HG03280 (cell line): ENCODE results near the gene GMPR.

Experiments
- ATAC-seq: cut with Tn5 transposase; IDR thresholded peaks from one replicate; pipeline ENCODE4 v1.9.1; 2021; ENCODE audit warnings: mild to moderate bottlenecking, moderate library complexity; ENCODE audit not compliant: unreplicated experiment

GMPR gene

GRCh38 chr6:16270178-16270794 lies 31.9 kb downstream of the GMPR start:
- ATAC-seq, result no peak

GRCh38 chr6:16271428-16271827 lies 33.0 kb downstream of the GMPR start:
- ATAC-seq, result no peak

GRCh38 chr6:16272201-16272600 lies 33.8 kb downstream of the GMPR start:
- no peak for ATAC-seq

- ATAC-seq, result no peak
Measured at GRCh38 chr6:16273256-16273655, 34.9 kb downstream of the GMPR start.

- ATAC-seq, result no peak
Measured at GRCh38 chr6:16274483-16274882, 36.1 kb downstream of the GMPR start.

- ATAC-seq, result no peak
Measured at GRCh38 chr6:16274885-16275589, 36.6 kb downstream of the GMPR start.

- ATAC-seq, result no peak
Measured at GRCh38 chr6:16277101-16277981, 39.0 kb downstream of the GMPR start.

- ATAC-seq, result no peak
Measured at GRCh38 chr6:16278048-16278724, 39.8 kb downstream of the GMPR start.

- ATAC-seq, result no peak
Measured at GRCh38 chr6:16278750-16279149, 40.4 kb downstream of the GMPR start.

- no peak for ATAC-seq
Measured at GRCh38 chr6:16279243-16279642, 40.9 kb downstream of the GMPR start.

GRCh38 chr6:16282370-16282769 lies 44.0 kb downstream of the GMPR start:
- no peak for ATAC-seq

GRCh38 chr6:16284472-16284871 lies 46.1 kb downstream of the GMPR start:
- ATAC-seq, result no peak

GRCh38 chr6:16285467-16286150 lies 47.2 kb downstream of the GMPR start:
- no peak for ATAC-seq

- ATAC-seq, result no peak
Measured at GRCh38 chr6:16286151-16286522, 47.8 kb downstream of the GMPR start.

GRCh38 chr6:16288163-16288562 lies 49.8 kb downstream of the GMPR start:
- no peak for ATAC-seq

GRCh38 chr6:16291739-16292138 lies 53.4 kb downstream of the GMPR start:
- ATAC-seq, result no peak

GRCh38 chr6:16292432-16292831 lies 54.0 kb downstream of the GMPR start:
- no peak for ATAC-seq

- ATAC-seq, result no peak
Measured at GRCh38 chr6:16292942-16293341, 54.6 kb downstream of the GMPR start.

GRCh38 chr6:16294371-16294770 lies 56.0 kb downstream of the GMPR start:
- ATAC-seq, result no peak

- ATAC-seq, result no peak
Measured at GRCh38 chr6:16295060-16295459, 56.7 kb downstream of the GMPR start.

- ATAC-seq, result no peak
Measured at GRCh38 chr6:16295471-16295870, 57.1 kb downstream of the GMPR start.
